HT-29 (cell line): ENCODE data around the gene N4BP2L2. TPM values are rescaled to one million over a fixed set of nuclear protein-coding genes. Genes with fewer than 3 reads are reported as not detected.

Experiments
- DNase-seq: peaks from one replicate; pipeline ENCODE4 v3.0.0-alpha.2; 2015; ENCODE audit warnings: low spot score
- total RNA-seq: library from RNA; depleted of rRNA; stranded (reverse); fragments of >200 nt; shearing (Covaris generic); gene quantifications from 2 replicates; pipeline ENCODE4 v1.2.3, GENCODE V29; 2014

Gene N4BP2L2
- total RNA-seq, 1 experiment from 2014 or later: 68.6 TPM

DNA sequence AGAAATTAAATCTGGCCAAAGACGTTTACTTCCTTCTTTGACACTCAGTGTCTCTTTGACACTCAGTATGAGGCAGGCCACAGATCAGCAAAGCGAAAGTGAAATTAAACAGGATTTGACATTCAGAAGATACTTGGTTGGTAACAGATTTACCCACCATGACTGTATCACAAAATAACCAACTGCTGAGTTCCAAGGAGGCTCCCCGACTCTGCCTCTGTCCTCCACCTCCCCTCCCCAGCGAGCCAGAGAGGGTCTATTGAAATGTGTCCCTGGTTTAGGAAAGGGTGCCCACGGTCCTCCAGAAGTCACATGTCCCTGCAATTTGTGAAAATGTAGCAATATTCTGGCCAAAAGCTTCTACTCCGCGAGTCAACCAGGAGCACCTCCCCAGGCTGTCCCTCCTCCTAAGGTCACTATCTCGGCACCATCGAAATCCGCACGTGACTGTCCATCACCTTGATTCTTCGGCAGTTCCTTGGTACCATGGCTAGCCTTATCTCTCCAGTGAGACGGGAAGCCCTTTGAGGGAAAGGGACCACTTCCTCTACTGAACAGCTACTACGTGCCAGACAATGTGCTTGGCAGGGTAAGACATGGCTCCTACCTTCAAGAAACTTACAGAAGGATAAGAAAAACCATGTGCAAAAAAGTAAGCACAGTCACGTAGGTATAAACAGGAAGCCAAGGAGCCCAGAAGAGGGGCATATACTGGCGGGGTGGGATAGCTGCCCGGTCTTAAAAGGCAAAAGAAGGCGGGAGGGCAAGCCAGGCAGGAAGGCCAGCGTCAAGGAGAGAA lies 112.2 kb downstream of the N4BP2L2 start:
- DNase-seq: peak; percentile 49

DNA sequence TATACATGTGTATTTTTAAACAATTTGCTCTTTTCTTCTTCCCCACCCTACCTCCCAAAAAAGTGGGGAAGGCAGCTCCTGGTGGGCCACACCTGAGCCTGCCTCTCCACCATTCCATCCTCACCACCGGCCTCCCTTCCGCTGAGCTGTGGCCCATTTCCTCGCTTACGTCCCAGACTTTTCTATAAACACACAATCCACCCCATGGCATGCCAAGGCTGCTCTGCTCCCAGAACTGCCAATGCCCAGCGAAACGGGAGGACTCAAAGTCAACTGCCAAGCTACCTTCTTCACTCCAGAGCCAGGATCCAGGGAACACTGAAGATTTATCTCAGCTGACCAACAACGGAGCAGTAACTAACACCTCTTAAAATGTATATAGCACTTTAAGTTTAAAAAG lies 113.4 kb downstream of the N4BP2L2 start:
- no peak for DNase-seq

DNA sequence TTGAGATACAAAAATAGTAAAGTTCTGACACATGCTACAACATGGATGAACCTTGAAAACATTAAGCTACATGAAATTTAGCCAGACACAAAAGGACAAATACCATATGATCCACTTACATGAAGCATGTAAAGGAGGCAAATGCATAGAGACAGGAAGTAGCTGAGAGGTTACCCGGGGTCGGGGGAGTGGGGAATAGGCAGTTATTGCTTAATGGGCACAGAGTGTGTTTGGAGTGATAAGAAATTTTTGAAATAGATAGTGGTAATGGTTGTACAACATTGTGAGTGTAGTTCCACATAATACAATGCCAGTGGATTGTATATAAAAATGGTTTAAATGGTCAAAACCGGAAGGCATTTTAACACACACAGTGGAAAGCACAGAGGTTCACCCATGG lies 115.0 kb downstream of the N4BP2L2 start:
- DNase-seq: no peak

DNA sequence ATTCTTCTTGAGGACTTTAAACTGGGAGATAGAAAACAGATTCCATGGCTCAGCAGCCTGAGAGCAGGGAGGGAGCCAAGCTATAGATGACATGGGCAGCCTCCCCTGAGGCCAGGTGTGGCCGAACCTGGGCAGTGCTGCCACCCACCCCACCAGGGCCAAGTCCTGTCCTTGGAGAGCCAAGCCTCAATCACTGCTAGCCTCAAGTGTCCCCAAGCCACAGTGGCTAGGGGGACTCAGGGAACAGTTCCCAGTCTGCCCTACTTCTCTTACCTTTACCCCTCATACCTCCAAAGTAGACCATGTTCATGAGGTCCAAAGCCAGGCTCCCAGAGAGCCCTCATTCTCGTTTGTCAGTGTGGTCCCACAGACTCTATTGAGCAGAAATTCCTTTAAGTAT lies 118.7 kb downstream of the N4BP2L2 start:
- DNase-seq: no peak

DNA sequence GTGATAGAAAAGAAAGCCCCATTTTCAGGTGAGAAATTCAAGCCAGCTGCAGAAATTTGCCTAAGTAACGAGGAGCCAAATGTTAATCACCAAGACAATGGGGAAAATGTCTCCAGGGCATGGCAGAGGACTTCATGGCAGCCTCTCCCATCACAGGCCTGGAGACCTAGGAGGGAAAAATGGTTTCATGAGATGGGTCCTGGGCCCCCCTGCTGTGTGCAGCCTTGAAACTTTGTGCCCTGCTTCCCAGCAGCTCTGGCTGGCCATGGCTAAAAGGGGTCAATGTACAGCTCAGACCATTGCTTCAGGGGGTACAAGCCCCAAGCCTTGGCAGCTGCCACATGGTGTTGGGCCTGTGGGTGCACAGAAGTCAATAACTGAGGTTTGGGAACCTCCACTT lies 120.6 kb downstream of the N4BP2L2 start:
- DNase-seq: no peak

DNA sequence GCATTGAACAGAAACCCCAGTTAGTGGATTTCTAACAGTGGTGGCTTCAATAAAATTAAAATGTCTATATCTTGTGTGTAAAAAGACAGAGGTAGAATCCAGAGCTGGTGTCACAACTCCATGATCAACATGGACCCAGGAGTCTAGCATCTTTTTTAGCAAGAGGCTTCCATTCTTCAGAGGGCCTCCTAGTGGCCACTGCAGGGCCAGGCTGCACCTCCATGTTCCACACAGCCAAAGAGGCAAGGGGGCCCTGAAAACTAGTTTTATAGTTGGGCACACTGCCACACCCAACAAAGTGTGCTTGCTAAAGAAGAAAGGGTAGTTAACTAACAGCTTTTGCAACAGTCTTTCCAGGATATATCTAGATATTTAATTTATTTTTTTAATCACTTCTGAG lies 123.6 kb downstream of the N4BP2L2 start:
- DNase-seq: peak; percentile 42

DNA sequence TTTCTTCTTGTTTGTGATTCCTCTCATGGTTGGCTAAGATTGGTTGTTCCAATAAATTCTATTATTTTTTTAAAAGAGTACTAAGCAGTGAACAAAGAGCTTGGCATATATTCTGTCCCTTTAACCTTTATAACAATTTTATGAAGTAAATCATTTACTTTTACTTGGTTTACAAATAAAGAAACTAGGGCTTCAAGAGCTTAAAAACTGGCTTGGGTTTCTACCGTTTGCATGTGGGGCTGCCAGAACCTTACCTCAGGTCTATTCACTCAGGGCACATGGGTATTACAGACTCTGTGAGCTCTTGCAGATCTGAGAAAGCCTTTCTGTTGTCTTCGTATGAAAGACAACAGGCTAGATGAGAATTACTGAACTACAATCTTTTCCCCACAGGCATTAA lies 124.0 kb downstream of the N4BP2L2 start:
- DNase-seq: no peak

DNA sequence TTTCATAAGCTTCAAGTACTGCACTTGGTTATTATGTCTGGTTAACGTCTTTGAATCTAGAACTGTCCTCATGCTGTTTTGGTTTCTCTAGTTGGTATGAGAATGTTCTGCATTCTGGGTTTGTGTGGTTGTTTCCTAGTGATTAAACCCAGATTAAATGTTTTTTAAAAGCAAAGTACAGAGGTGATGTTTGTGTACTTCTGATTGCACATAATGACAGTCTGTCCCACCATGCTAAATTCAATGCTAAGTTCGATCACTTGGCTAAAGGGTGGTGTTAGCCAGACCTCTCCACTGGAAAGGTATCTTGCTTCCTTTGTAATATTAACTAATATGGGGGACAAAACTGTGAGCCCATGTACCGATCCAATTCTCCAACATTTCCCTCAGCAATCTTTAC lies 125.3 kb downstream of the N4BP2L2 start:
- DNase-seq: no peak

DNA sequence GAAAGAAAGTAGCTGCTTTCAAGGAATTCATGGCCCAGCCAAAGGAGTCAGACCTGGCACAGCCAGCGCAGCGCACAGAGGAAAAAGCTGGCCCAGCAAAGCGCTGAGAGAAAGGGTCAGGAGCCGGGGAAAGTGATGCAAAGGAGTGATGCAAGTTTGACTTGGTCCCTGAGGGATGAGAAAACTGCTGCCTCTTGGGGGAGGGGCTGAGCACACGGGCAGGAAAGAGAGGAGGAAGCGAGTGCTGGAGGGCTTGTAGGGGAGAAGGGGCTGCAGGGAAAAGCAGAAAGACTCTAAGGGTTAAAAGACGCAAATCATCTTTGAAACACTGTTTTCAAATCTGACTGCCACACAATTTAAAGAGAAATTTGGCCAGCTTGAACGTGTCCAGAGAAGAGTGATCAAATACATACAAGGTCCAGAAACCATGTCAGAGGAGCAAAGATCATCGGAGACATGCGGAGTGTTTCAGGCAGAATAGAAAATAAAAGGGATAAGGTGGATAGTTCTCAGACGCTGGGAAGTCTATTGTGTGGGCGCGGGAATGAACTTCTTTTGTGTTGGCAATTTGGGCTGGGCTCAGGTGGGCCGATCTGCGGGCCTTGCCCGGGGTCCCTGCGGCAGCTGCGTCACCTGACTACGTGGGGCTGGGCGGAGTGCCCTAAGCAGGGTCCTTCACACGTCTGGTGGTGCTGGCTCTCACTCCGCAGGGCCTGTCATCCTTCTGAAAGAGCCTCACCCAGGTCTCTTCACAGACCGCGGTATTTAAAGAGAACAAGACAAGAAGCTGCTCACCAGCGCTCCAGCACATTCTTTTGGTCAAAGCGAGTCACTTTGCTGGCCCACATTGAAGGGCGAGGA lies 128.8 kb downstream of the N4BP2L2 start:
- no peak for DNase-seq

DNA sequence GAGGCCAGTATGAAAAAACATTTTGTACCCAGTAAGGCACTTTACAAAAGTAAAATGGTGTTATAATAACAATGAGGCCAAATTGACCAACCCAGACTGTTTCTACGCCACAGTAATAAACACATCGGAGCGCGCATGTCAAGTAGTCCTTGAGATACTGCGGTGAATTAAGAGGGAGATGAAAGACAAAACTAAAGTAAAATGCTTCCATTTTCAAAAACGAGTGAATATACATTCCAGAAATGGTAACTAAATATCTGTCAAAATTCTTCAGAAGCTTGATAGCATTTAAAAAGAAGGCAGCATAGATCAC lies 129.6 kb downstream of the N4BP2L2 start:
- no peak for DNase-seq

DNA sequence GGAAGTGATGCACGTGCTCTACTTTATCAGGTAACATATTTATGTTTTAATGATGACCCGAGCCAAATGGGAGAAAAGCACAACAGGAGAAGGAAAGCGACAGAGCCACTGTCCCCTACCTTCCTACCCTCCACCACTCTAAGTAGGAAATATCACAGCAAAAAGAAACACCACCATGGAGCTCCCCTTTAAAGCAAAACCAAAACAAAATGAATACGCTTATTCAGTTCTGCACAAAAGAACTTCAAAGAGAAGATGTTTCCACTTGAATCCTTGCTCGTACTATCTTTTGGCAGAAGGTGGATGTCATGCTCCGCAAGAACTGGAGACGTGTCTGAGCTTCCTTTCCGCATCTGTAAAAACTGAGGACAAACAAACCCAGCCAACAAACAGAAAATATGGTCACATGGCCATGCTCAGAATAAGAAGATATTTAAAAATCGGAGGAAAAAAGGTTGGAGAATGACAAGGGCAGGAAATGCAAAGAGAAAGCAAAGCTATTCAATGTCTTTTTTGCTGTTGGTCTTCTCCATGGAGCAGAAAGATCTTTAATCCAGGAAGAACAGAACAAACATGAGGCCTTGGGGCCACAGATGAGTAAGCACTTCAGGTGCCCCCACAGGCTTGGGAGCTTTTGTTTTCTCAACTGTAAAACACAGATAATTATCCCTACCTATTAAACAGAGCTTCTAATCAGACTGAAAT lies 130.1 kb downstream of the N4BP2L2 start:
- no peak for DNase-seq

DNA sequence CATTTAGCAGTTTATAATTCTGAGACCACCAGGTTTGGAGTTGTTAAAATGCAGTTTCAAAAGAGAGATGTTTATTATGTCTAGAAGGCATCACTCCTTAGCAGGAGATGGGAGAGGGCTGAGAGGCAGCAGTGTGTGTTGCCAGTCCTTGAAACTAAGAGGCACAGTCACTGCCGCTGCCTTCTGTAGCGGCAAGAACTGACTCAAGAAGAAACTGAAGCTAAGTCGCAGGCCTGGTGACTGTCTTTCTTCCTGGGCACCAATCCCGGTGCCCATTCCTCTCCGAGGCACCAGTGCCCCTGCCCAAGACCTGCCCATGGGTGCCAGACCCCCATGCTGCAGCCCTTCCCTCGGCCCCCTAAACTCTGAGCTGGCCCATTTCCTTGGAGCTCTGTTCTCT lies 130.7 kb downstream of the N4BP2L2 start:
- no peak for DNase-seq

DNA sequence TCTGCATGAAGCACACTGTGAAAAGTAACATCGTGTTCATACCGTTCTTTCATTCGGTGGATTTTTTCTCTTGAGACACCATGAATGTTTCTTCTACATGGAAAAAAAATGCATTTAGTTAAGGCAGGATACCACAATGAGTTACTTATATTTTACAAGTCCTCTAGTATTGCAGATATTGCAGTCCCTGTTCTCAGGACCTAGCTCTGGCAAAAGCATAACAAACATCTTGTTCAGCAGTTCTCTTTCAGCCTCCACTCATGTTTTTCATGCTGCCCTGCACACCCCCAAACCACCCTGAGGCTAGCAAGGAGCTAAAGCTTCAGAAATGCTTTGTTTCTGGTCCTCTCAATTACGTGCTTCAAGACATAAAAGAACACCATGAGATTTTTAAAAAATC lies 135.5 kb downstream of the N4BP2L2 start:
- no peak for DNase-seq

DNA sequence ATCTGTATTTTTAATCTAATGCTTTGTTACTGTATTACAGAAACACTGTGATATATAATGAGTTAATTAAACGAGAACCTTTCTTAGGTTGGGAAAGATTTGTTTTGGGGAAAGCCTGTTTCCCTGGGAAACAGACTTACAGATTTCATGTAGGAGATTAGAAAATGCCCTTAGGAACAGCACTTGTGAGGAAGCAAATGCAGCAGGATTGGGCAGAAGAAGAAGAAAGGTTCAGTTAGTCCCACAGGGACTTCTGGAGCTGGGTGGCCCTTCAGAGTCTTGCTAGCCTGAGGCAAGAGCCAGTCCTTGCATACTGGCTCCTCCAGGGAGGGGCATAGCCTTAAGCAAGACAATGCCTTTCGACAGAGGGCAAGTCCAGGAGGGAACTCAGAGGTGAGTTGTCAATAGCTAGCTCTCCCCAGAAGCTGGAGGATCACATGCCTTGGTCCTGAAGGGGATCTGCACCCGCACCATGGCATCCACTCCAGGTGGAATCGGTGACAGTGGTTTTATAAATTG lies 147.4 kb downstream of the N4BP2L2 start:
- DNase-seq: no peak

DNA sequence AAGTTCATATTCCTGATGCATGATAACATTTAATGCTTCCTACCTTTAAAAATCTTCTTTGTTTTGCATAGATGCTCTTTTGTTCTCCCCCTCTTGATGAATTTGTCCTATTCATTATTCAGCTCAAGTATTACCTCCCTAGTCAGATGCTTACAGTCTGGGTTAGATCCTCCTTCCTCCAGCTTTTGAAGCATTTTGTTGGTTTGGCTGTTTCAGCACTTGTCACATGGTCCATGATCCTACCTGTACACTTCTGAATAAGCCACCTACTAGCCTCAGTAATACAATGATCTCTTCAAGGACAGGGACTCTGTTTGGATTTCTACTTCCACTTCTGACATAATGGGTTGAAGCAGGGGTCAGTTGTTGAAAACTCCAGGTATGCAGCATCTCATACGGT lies 148.1 kb downstream of the N4BP2L2 start:
- no peak for DNase-seq

DNA sequence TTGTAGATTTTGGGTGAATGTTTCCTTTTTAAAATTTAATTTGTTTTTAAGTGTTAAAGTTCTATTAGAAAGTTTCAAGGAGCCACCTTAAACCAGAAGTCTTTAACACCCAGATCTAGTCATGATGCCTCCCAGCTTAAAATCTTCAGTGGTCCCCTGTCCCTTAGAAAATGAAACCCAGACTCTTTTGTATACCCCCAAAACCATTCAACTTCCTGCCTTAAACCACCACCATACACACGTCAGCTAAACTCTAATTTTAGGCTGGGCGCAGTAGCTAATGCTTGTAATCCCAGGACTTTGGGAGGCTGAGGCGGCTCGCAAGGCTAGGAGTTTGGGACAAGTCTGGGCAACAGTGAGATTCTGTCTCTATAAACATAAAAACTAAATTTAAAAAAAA lies 148.5 kb downstream of the N4BP2L2 start:
- DNase-seq: no peak

DNA sequence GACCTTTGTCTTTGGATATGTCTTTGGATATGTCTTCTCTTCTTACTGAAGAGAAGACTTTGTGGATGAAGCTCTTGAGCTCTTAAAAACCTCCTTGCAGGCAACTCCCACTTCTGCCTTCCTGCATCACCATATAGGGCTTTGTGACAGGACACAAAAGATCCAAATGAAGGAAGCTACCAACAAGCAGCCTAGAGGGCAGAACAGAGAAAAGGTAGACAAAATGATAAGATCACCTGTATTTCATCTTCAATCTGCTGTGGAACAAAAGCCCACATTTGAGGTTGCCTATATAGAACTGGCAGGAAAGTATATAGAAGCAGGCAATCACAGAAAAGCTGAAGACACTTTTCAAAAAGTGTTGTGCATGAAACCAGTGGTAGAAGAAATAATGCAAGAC lies 153.2 kb downstream of the N4BP2L2 start:
- DNase-seq: no peak

DNA sequence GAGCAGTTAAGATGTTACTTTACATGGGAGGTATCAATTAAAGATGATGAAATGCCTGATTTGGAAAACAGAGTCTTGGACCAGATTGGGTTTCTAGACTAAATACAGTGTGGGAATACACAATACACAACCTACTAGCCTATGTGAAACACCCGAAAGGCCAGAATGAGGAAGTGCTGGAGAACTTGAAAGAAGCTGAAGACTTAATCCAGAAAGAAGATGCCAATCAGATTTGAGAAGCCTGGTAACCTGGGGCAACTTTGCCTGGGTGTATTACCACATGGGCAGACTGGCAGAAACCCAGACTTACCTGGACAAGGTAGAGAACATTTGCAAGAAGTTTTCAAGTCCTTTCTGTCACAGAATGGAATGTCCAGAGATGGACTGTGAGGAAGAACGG lies 153.9 kb downstream of the N4BP2L2 start:
- no peak for DNase-seq

DNA sequence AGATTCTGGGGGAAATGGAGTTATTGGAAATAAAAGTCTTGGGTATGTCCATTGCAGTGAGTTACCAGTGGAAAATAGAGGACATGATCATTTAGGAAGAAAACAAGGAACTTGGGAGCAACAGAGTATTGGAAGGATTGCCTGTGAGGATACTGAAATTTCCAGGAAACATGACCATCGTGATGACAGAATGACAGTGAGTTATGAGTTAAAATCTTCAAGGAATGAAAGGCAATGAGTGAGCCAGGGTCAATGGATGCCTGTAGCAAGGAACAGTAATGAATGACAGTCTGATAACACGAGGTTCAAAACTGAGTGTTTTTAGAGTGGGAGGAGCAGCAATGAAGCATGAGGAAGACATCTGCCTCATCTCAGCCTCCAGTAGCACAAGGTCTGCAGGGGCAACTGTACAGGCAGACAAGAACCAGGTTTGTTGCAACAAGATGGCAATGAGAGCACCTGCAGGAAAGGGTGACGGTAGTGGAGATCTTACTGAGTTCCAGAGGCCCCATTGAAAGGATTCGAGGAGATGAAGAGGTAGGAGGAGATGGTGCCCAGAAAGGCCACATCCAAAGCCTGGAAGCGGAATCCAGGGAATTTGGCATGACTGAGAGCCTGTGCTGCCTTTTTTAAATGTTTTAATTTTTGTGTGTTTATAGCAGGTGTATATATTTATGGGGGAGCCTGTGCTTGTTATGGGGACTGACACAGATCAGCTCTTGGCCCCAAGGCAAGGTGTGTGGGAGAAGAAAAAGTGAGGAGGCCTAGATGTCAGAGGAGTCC lies 154.6 kb downstream of the N4BP2L2 start:
- DNase-seq: no peak
